Measurements from ENCODE around the gene PHF2.

GRCh38 chr9:93709600-93710369 is 133.4 kb downstream of the PHF2 start:
- TF ChIP-seq CTCF (IDR thresholded peaks at IDR 0.05; ENCODE audit: insufficient read depth, low read length) (no peak), REST (IDR thresholded peaks at IDR 0.05; ENCODE audit: insufficient replicate concordance, low read depth) (no peak)
